NCI-H2227 (cell line): ENCODE results near the gene ITIH4.
A peak's percentile ranks its signal among the peaks of the same experiment; 100 is the strongest.

Experiments
- DNase-seq: peaks from one replicate; lab custom pipeline; 2025; ENCODE audit not compliant: unreplicated experiment; lab: John Stamatoyannopoulos, UW

ITIH4 gene

GRCh38 chr3:52830535-52831258 lies at the start of gene ITIH4:
Gene ITIH4, minus strand, starts transcription at chr3:52830672. Its CDS starts 30 bp downstream, at chr3:52830642.
- no peak for DNase-seq

- DNase-seq: no peak
Measured at GRCh38 chr3:52880047-52880446, 49.6 kb upstream of the ITIH4 start.

GRCh38 chr3:52879581-52879980 lies 49.1 kb upstream of the ITIH4 start:
- DNase-seq: no peak

- DNase-seq: no peak
Measured at GRCh38 chr3:52879090-52879489, 48.6 kb upstream of the ITIH4 start.

GRCh38 chr3:52877085-52877484 lies 46.6 kb upstream of the ITIH4 start:
- DNase-seq: no peak

- DNase-seq: no peak
Measured at GRCh38 chr3:52874864-52875587, 44.6 kb upstream of the ITIH4 start.

- DNase-seq: no peak
Measured at GRCh38 chr3:52874160-52874701, 43.8 kb upstream of the ITIH4 start.

GRCh38 chr3:52873433-52874159 lies 43.1 kb upstream of the ITIH4 start:
- DNase-seq: no peak

- DNase-seq: no peak
Measured at GRCh38 chr3:52872245-52872644, 41.8 kb upstream of the ITIH4 start.

GRCh38 chr3:52871761-52872160 lies 41.3 kb upstream of the ITIH4 start:
- no peak for DNase-seq

- no peak for DNase-seq
Measured at GRCh38 chr3:52870471-52870870, 40.0 kb upstream of the ITIH4 start.

GRCh38 chr3:52866427-52866826 lies 36.0 kb upstream of the ITIH4 start:
- no peak for DNase-seq

GRCh38 chr3:52865994-52866393 lies 35.5 kb upstream of the ITIH4 start:
- no peak for DNase-seq

GRCh38 chr3:52860424-52860768 lies 29.9 kb upstream of the ITIH4 start:
- DNase-seq: no peak

GRCh38 chr3:52859686-52860423 lies 29.4 kb upstream of the ITIH4 start:
- DNase-seq: no peak

GRCh38 chr3:52857864-52858263 lies 27.4 kb upstream of the ITIH4 start:
- no peak for DNase-seq

- no peak for DNase-seq
Measured at GRCh38 chr3:52857133-52857532, 26.7 kb upstream of the ITIH4 start.

- DNase-seq: no peak
Measured at GRCh38 chr3:52856666-52857065, 26.2 kb upstream of the ITIH4 start.

- no peak for DNase-seq
Measured at GRCh38 chr3:52854013-52854412, 23.5 kb upstream of the ITIH4 start.

- no peak for DNase-seq
Measured at GRCh38 chr3:52852419-52852818, 21.9 kb upstream of the ITIH4 start.

GRCh38 chr3:52851348-52851747 lies 20.9 kb upstream of the ITIH4 start:
- peak; percentile 29 for DNase-seq
